ENCODE results near the gene TRAF3IP1.

DNA sequence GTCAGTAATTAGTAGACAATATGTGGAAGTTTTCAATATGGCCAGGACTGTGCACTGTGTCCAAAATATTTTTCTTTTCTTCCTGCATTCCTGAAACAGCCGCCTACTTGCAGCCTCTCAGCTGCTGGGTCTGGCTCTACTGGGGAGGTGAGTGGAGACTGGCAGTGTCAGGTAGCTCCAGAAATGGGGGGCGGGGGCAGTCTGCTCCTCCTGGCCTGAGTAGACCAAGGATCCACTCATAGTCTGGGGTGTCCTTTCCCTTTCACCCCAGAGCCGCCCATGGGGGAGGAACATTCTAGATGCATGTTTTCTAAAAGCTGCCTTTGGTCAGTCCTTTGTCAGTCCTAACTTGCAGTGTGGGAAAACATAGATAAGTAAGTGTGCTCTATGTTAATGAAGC, 23.7 kb downstream of the TRAF3IP1 start:
- no peak for TF ChIP-seq POLR2A (IDR thresholded peaks at IDR 0.05)
- no peak for TF ChIP-seq EP300 (IDR thresholded peaks at IDR 0.05; ENCODE audit: low read depth)
- TF ChIP-seq, protein P1, sequence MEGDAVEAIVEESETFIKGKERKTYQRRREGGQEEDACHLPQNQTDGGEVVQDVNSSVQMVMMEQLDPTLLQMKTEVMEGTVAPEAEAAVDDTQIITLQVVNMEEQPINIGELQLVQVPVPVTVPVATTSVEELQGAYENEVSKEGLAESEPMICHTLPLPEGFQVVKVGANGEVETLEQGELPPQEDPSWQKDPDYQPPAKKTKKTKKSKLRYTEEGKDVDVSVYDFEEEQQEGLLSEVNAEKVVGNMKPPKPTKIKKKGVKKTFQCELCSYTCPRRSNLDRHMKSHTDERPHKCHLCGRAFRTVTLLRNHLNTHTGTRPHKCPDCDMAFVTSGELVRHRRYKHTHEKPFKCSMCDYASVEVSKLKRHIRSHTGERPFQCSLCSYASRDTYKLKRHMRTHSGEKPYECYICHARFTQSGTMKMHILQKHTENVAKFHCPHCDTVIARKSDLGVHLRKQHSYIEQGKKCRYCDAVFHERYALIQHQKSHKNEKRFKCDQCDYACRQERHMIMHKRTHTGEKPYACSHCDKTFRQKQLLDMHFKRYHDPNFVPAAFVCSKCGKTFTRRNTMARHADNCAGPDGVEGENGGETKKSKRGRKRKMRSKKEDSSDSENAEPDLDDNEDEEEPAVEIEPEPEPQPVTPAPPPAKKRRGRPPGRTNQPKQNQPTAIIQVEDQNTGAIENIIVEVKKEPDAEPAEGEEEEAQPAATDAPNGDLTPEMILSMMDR (IDR thresholded peaks at IDR 0.05) = no peak
